HUES48 (cell line): ENCODE data around the gene UPK2.
A peak's percentile ranks its signal among the peaks of the same experiment; 100 is the strongest.

ENCODE experiments used
- H3K27ac ChIP-seq: one replicate; pipeline ENCODE4 v1.7.0; 2013; ENCODE audit warnings: low read depth, low read length, inconsistent platforms
- H3K27me3 ChIP-seq: 2 replicates; pipeline ENCODE4 v1.6.1; 2013; ENCODE audit warnings: mild to moderate bottlenecking, low read length; ENCODE audit not compliant: control insufficient read depth, insufficient read depth
- H3K36me3 ChIP-seq: 2 replicates; pipeline ENCODE4 v1.6.1; 2013; ENCODE audit warnings: low read length; ENCODE audit not compliant: control insufficient read depth, insufficient read depth
- H3K4me1 ChIP-seq: 2 replicates; pipeline ENCODE4 v1.6.1; 2013; ENCODE audit warnings: mild to moderate bottlenecking, low read length; ENCODE audit not compliant: control insufficient read depth, insufficient read depth
- H3K4me3 ChIP-seq: 2 replicates; pipeline ENCODE4 v1.5.1; 2013; ENCODE audit warnings: mild to moderate bottlenecking, low read depth, low read length
- H3K9ac ChIP-seq: 2 replicates; pipeline ENCODE4 v1.6.1; 2013; ENCODE audit warnings: mild to moderate bottlenecking, low read depth, low read length, moderate library complexity
- H3K9me3 ChIP-seq: 2 replicates; pipeline ENCODE4 v1.6.1; 2013; ENCODE audit warnings: low read length; ENCODE audit not compliant: control insufficient read depth, insufficient read depth

Gene UPK2

DNA sequence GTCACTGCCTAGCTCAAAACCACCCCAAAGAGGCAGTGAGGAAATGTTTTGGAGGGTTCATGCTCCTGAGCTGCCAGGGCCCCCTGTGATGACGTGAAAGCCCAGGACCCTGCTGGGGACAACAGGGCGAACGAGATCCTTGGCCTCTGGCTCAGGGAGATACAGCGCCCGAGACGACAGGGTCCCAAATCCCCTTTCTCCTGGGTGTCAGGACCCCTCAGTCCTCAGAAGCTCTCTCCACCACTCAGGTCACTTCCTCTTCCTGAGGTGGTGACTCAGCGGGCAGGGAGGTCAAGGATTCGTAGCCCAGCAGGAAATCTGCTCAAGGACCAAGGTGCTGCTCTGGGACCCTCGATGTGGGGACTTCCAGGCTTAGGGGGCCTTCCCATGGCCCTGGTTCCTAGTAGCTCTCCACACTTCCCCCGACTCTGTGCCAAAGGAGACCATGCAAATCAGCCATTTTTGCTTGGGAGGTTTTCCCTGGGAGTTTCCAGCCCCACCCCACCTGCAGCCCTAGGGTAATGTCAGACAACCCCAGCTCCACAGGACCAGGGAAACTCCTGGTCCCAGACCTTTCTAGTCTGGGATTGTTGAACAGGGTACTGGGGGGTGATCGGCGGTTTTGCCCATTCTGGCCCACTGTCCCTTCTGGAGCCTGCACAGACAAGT, 43.2 kb upstream of the UPK2 start:
- peak overlapping the region; percentile 67 for H3K4me3 ChIP-seq
- no peaks in the 10 kb centered on the region for H3K36me3 ChIP-seq
- H3K4me1 ChIP-seq: peaks cover 86% of the 10 kb centered on the region
- H3K27ac ChIP-seq: peak overlapping the region; percentile 100
- H3K9me3 ChIP-seq: no peaks in the 10 kb centered on the region
- peak overlapping the region; percentile 78 for H3K9ac ChIP-seq
- H3K27me3 ChIP-seq: no peaks in the 10 kb centered on the region

DNA sequence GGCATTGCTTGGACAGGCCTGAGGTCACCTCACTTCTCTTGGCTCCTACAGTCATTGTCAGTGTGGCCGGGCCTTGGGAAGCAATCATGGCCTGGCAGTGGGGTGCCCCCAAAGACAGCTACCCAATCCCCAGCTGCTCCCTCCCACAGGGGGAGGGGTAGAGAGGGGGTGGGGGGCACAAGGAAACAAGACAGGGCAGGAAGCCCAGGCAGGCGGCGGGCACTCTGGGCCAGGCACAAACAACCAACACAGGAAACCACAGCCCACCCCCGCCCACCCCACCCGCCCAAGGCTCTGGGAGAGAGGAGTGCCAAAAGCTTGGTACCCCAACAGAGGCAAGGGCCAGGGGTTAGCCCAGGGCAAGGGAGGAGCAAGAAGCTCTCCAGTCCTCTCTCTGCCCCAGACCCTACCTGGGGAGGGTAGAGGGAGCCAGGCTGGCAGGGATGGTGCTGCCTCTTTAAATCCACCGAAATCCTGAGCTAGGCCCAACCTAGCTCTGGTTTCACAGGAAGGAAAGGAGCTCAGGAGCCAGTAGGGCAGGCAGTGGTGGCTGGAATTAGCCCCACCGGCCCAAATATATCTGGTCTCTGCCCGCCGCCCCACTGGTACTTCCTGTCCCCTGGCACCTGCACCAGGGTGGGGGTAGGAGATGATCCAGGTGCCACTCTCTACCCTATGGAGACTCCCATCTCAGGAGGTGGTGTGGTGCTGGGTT, 42.5 kb upstream of the UPK2 start:
- Histone ChIP-seq H3K36me3 (no peaks in the 10 kb centered on the region), H3K27ac (peak overlapping the region; percentile 100), H3K4me3 (no peak overlapping the region), H3K9ac (peak overlapping the region; percentile 78; the same call in 1 of the 2 replicates), H3K27me3 (no peaks in the 10 kb centered on the region), H3K9me3 (no peaks in the 10 kb centered on the region), H3K4me1 (peaks cover 84% of the 10 kb centered on the region)

- Histone ChIP-seq H3K4me1 (peaks cover 84% of the 10 kb centered on the region), H3K36me3 (no peaks in the 10 kb centered on the region), H3K27me3 (no peaks in the 10 kb centered on the region), H3K27ac (peak overlapping the region; percentile 100), H3K4me3 (no peak overlapping the region), H3K9ac (no peak overlapping the region), H3K9me3 (no peaks in the 10 kb centered on the region)
Observed at GRCh38 chr11:118914178-118914918, 41.8 kb upstream of the UPK2 start.

- Histone ChIP-seq H3K9me3 (no peaks in the 10 kb centered on the region), H3K9ac (no peak overlapping the region), H3K27ac (no peak overlapping the region), H3K4me3 (no peak overlapping the region), H3K36me3 (no peaks in the 10 kb centered on the region), H3K27me3 (no peaks in the 10 kb centered on the region), H3K4me1 (peaks cover 84% of the 10 kb centered on the region)
Observed at GRCh38 chr11:118914987-118915386, 41.1 kb upstream of the UPK2 start.

GRCh38 chr11:118915396-118915795, 40.7 kb upstream of the UPK2 start:
- H3K4me3 ChIP-seq: no peak overlapping the region
- no peaks in the 10 kb centered on the region for H3K9me3 ChIP-seq
- no peak overlapping the region for H3K9ac ChIP-seq
- no peaks in the 10 kb centered on the region for H3K36me3 ChIP-seq
- no peak overlapping the region for H3K27ac ChIP-seq
- no peaks in the 10 kb centered on the region for H3K27me3 ChIP-seq
- peaks cover 86% of the 10 kb centered on the region for H3K4me1 ChIP-seq

DNA sequence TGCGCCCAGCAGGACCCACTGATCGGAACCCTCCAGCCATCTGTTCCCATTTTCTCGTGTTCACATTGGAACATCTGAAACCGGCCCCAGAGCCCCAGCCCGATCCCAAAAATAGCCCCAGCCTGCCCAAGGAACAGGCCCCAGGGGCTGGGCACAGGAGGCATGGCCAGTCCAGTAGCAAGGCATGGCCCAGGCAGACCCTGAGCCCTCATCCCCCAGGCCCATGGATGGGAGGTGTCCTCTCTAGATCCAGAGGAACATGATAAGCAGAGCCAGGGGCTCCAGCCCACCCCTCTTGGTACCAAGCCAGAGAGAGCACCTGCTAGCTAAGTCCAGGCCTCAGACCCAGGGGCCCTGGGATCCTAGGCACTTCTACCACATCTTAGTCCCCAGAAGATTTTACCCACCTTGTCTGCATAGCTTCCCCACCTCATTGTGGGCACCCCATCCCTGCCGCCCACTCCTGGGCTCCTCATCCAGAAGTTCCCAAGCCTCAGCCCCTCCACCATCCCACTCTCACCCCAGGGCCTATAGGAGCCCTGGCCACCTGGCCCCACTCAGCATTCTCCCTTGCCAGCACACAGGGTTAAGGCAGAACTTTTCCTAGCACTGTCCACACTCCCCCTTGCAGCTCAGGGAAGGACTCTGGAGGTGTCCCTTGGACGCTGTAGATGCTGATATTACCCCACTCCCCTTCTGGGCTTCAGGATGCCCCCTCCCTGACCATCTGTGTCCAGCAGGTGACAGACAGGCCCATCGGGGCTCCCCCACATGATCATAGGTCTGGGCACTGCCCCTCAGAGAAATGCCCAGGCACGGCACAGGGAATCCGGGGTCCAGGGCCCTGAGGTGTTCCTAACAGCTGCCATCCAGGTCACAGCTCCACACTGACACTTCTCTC, 39.9 kb upstream of the UPK2 start:
- peaks cover 92% of the 10 kb centered on the region for H3K4me1 ChIP-seq
- no peak overlapping the region for H3K9ac ChIP-seq
- H3K4me3 ChIP-seq: no peak overlapping the region
- peak overlapping the region; percentile 90 for H3K27ac ChIP-seq
- no peaks in the 10 kb centered on the region for H3K27me3 ChIP-seq
- H3K36me3 ChIP-seq: no peaks in the 10 kb centered on the region
- no peaks in the 10 kb centered on the region for H3K9me3 ChIP-seq

- peak overlapping the region; percentile 17; the same call in 1 of the 2 replicates for H3K9ac ChIP-seq
- H3K27ac ChIP-seq: peak overlapping the region; percentile 90
- H3K36me3 ChIP-seq: no peaks in the 10 kb centered on the region
- peaks cover 92% of the 10 kb centered on the region for H3K4me1 ChIP-seq
- H3K4me3 ChIP-seq: peak overlapping the region; percentile 48
- H3K9me3 ChIP-seq: no peaks in the 10 kb centered on the region
- no peaks in the 10 kb centered on the region for H3K27me3 ChIP-seq
Observed at GRCh38 chr11:118916842-118917388, 39.2 kb upstream of the UPK2 start.

DNA sequence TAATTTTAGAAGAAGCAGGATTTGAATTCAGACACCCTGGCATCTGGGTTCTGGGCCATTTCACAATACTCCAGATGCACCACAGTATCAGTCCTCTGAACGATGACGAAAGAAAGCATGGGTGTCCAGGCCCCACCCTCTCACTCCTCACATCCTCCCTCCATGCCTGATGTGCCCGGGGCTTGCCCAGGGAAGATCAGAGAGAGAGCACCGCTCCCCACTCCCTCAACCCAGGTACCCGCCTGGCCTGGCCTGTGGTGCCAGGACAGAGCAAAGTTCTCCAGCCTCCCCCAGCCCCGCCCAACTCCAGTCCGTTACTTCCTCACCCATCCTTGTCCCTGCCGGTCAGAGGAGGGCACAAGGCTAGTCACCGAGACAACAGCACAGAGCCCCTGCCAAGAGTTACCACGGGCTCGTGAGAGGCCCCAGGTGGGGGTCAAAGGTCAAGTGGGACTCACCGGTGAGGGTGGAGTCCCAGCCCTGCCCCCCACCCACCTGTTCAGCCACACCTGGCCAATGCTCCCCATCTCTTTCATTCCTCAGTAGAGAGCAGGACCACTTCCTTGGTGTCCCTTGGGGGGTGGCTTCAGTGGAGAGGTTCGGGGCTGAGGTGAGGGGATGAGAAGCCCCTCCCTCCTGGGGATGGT, 38.5 kb upstream of the UPK2 start:
- H3K36me3 ChIP-seq: no peaks in the 10 kb centered on the region
- H3K9ac ChIP-seq: peak overlapping the region; percentile 49
- peaks cover 92% of the 10 kb centered on the region for H3K4me1 ChIP-seq
- H3K4me3 ChIP-seq: peak overlapping the region; percentile 48
- no peaks in the 10 kb centered on the region for H3K27me3 ChIP-seq
- peak overlapping the region; percentile 90 for H3K27ac ChIP-seq
- no peaks in the 10 kb centered on the region for H3K9me3 ChIP-seq

DNA sequence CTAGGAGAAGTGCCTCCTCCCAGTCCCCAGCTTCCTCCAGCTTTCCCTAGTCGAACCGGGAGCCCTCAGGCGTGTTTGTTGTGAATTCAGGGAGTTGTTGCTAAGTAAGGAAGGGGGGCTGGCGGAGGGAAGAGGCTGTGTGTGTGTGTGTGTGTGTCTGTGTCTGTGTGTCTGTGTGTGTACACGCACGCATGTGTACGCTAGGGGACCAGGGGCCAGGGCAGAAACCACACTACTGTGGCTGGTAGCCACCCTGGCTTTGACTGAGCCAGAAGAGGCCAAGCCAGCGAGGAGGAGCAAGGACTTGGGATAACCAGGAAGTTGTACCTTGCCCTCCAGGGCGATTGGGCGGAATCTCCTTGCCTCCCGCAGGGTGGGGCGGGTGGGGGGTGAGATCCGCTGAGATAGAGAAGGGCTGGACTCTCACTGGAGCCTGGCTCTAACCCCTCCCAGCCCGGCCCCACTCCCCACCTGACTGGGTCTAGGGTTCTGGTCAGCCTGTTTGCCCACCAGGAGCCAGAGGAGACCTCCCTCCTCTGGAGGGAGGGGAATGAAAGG, 37.9 kb upstream of the UPK2 start:
- no peaks in the 10 kb centered on the region for H3K27me3 ChIP-seq
- no peaks in the 10 kb centered on the region for H3K9me3 ChIP-seq
- H3K27ac ChIP-seq: peak overlapping the region; percentile 90
- H3K36me3 ChIP-seq: no peaks in the 10 kb centered on the region
- peaks cover 92% of the 10 kb centered on the region for H3K4me1 ChIP-seq
- H3K4me3 ChIP-seq: peak overlapping the region; percentile 48
- peak overlapping the region; percentile 49 for H3K9ac ChIP-seq
